A549 (cell line): Measurements from ENCODE around the gene ANKRD11.

Experiments used
- CHD4 ChIP-seq: fragments of 200-600 bp; sonication (generic); IDR thresholded peaks from 2 replicates; pipeline ENCODE4 v1.6.1; 2016; ENCODE audit warnings: antibody characterized with exemption, mild to moderate bottlenecking, borderline replicate concordance
- CTCF ChIP-seq: fragments of >200 bp; sonication (Bioruptor Twin); formaldehyde crosslinking; IDR thresholded peaks from 3 replicates; pipeline ENCODE4 v1.5.1; 2016
- HDAC2 ChIP-seq: fragments of 200-600 bp; sonication (generic); IDR thresholded peaks from 2 replicates; pipeline ENCODE4 v1.6.1; 2016
- JUN ChIP-seq, 2 experiments: fragments of >200 bp; sonication (Bioruptor Twin); formaldehyde crosslinking; IDR thresholded peaks; 2 replicates in 1 of 2; 3 replicates in 1 of 2; pipeline ENCODE4 v1.6.1; 2016 to 2017
- KDM5A ChIP-seq: fragments of 200-600 bp; sonication (generic); IDR thresholded peaks from 2 replicates; pipeline ENCODE4 v1.6.1; 2016; ENCODE audit warnings: antibody characterized with exemption, mild to moderate bottlenecking
- MAFK ChIP-seq: fragments of 450-650 bp; IDR thresholded peaks from 2 replicates; pipeline ENCODE4 v1.6.1; 2014; ENCODE audit not compliant: partially characterized antibody
- POLR2A ChIP-seq: IDR thresholded peaks from 2 replicates; pipeline ENCODE4 v1.6.1; 2012; ENCODE audit warnings: mild to moderate bottlenecking, low read length
- POLR2AphosphoS2 ChIP-seq: conservative IDR thresholded peaks from 2 replicates; pipeline ENCODE4 v1.6.1; 2012; ENCODE audit warnings: low read length, improper control_type of control experiment, inconsistent platforms
- REST ChIP-seq: fragments of 200-600 bp; sonication (generic); IDR thresholded peaks from 2 replicates; pipeline ENCODE4 v1.6.1; 2016; ENCODE audit warnings: antibody characterized with exemption, mild to moderate bottlenecking, moderate library complexity
- RNF2 ChIP-seq: fragments of 200-600 bp; sonication (generic); IDR thresholded peaks from 2 replicates; pipeline ENCODE4 v1.6.1; 2016; ENCODE audit warnings: low read depth, mild to moderate bottlenecking, antibody characterized with exemption, moderate library complexity, borderline replicate concordance
- ZNF302 ChIP-seq: fragments of 250-450 bp; sonication (Bioruptor Pico); IDR thresholded peaks from 2 replicates; pipeline ENCODE4 v1.9.0; 2021; ENCODE audit warnings: inconsistent platforms, mild to moderate bottlenecking, moderate library complexity

GRCh38 chr16:89370601-89371000 lies 119.8 kb downstream of the ANKRD11 start:
- TF ChIP-seq CTCF (no peak), POLR2AphosphoS2 (no peak), RNF2 (no peak), CHD4 (no peak), MAFK (no peak), ZNF302 (CRISPR knock-in tag) (no peak), POLR2A (no peak), REST (no peak), JUN (IDR thresholded peaks at IDR 0.05) (no peak), HDAC2 (no peak), KDM5A (no peak)
